HG03354 (cell line): ENCODE data around the gene SLC6A3.

Source experiments
- ATAC-seq: cut with Tn5 transposase; IDR thresholded peaks from one replicate; pipeline ENCODE4 v1.9.1; 2021; ENCODE audit warnings: mild to moderate bottlenecking; ENCODE audit not compliant: unreplicated experiment, poor library complexity, severe bottlenecking

SLC6A3 gene

GRCh38 chr5:1413211-1413610 is 32.0 kb downstream of the SLC6A3 start:
- no peak for ATAC-seq

- ATAC-seq = no peak
Measured at GRCh38 chr5:1412621-1413020, 32.6 kb downstream of the SLC6A3 start.

DNA sequence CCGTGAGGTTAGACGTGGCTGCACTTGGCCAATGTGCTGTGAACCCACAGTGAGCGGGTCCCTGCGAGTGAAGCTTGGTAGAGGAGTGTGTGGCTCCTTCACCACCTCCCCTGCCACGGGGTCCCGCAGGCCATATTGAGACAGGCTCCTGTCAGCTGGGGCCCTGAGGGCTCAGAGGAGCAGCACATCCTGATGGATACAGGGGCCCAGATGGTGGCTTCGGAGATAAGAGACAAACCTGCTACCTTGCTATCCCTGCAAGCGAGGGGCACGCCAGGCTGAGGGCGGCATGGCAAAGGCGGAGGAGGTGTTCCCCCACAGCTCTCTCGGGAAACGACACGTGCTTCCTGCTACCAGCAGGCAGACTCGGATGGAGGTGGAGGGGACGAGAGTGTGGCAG is 33.1 kb downstream of the SLC6A3 start:
- ATAC-seq = no peak

- no peak for ATAC-seq
Measured at GRCh38 chr5:1411099-1411498, 34.1 kb downstream of the SLC6A3 start.

- ATAC-seq = no peak
Measured at GRCh38 chr5:1410156-1411014, 34.9 kb downstream of the SLC6A3 start.

GRCh38 chr5:1409381-1410110 is 35.7 kb downstream of the SLC6A3 start:
- ATAC-seq = no peak

DNA sequence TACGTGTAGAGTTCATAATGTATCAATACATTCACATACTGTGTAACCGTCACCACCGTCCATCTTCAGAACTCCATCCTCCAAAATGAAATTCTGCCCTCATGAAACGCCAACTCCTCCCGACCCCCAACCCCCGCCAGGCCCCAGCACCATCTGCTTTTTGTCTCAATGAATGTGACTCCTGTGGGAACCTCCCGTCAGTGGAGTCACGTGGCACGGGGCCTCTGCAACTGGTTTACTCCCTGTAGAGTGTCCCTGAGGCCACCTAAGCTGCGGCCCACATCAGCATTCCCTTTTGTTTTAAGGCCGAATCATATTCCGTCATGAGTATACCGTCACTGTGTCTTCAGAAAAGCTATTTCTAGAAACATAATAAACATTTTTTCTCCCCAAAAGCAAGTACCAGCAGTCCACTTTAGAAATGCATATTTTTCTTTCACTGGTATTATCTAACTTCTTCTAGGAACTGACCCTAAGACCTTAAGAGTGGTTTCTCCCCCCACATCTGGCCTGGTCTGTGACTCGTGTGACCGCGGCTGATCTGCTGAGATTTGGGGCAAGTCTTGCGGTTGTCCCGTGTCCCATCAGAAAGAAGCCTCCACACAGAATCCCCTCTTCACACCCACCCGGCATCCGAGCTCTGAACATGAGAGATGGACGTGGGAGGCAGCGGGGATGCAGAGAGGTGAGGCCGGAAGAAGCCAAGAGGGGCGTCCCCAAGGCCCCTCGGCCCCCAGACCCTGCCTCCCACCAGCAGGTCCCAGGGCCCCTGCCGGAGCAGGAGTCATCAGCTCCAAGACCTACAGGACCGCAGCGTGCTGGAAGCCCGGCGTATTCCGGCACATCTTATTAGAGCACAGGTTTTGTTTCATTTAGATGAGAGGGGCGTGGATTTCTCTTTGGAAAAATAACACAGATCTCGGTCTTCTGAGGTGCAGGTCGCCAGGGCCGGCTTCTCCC is 38.3 kb downstream of the SLC6A3 start:
- no peak for ATAC-seq

GRCh38 chr5:1405539-1406530 is 39.4 kb downstream of the SLC6A3 start:
- no peak for ATAC-seq

DNA sequence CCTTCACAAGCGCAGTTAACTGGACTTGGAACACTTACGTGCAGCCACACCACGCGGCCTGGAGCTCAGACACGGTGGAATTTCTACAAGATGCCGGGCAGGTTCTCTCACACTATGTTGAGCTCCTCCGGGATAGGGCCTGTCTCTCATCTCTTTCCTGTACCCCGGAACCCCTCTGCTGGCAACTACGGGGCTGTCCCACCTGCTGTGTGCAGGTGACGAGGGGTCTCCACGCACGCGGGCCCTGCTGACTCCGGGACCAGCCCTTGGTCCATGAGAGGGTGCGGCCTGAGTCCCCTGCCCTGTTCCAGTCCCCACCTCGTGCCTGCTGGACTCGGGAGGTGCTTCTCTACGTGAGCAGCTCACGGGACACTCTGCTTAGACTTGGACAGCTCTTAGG is 40.1 kb downstream of the SLC6A3 start:
- ATAC-seq = no peak

GRCh38 chr5:1404062-1404461 is 41.2 kb downstream of the SLC6A3 start:
- no peak for ATAC-seq

DNA sequence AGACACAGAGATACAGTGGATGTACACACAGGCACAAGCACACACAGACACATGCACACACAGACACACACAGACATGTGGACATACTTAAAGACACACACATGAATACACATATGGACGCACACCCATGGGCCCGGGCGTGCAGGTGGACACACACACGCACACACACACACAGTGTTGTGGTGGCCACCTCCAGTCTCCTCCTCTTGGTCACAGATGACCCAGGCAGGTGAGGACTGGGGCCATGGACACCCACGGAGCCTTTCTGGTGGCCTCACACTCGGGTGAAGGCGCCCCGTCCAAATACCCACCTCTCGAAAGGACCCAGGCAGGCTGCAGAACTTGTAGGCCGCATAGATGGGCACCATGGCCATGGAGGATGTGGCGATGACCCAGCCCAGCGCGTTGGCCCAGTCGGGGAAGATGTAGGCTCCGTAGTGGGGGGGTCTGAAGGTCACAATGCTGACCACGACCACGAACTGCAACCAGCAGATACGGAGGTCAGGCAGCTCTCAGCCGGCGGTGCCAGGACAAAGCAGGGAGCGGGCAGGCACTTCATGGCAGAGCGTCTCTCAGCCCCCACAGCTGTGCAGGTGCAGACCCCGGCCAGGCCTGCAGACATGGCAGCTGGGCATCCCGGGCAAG is 42.5 kb downstream of the SLC6A3 start:
- ATAC-seq = no peak

DNA sequence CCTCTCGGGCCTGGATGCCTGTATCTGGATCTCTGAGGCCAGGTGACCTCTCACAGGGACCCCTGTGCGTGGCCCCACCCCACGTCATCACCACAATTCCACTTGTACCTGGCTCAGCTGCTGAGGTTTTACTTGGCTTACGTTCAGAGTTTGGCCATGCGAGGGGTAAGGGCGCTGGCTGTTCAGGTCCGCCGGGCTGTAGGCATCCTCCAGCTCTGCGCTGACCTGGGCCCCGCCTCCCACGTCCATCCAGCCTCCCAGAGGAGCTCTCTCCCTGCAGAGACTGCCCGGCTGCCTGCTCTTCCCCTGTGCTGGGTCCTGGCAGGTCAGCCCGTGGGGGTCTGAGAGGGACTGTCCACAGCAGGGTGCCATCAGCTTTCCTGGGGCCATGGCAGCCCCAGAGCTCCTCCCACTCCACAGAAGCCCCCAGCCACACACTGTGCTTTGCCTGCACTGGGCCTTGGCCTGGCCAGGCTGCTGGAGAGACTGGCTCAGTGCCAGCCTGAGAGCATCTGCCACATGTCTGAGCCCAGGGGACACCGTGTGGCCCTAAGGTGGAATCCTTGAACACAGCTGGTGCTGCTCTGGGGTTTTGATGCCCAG is 43.6 kb downstream of the SLC6A3 start:
- ATAC-seq = no peak

DNA sequence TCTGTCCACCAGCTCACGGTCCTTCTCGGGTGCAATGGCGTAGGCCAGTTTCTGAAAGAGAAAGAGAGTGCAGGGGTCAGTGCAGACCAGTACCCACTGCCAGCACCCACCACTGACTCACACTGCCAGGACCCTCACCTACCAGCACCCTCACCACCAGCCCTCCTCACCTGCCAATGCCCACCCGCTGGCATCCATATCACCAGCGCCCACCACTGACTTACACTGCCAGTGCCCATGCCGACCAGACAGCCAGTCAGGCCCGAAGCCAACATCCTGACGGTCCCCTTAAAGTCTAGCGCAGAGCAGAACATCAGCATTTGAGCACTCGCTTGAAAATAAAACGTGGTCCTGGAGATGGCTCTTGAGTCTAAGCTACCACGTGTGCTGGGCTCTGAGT is 44.3 kb downstream of the SLC6A3 start:
- no peak for ATAC-seq

DNA sequence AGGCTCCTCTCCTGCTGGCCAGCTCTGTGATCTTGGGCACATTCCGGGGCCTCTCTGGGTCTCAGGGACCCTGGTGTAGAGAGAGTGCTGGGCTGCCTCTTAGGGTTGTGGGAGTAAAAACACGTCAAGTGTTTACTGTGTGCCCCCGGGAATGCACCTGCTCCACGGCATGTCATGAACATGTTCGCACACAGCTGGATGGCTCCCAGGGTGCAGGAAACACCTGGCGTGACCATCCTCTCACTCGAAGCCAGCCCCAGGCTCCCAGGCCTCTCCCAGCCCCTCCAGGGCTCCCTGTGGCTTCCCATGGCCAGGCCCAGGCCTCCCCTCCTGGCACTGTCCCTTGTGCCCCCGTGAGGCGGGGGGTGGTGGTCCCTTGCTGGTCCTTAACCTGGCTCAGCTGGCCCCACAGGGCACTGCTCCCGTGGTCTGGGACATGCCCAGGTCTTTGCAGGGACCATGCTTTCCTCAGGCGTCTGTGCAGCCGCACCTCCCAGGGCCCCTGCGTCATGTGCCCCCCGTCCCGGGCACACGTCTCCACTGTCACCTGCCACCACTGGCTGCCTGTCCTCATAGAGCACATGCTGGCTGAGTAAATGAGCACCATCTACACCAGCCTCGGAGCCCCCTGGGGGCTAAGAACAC is 44.9 kb downstream of the SLC6A3 start:
- no peak for ATAC-seq

DNA sequence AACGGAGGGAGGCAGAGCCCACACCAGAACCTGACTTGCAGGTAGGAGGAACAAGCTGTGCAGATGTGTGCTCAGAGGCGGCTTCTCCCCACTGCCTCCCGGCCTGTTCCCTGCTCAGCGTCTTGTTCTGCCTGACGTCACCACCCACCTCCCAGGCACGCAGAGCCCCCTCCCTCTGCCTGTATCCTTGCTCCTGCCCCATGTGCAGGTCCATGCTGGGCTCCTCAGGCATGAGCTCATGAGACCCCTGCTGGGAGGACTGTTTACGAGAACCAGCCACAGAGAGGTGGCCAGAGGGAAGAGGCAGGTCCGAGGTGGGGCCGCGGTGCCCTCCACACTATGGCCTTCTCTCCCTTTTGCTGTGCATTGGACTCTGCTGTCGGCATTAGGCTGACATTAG is 45.5 kb downstream of the SLC6A3 start:
- no peak for ATAC-seq

- no peak for ATAC-seq
Measured at GRCh38 chr5:1396293-1396816, 48.9 kb downstream of the SLC6A3 start.
